Common myeloid progenitor, CD34-positive (primary cell): ENCODE results near the gene ATP1B1. TPM values are rescaled to one million over a fixed set of nuclear protein-coding genes. Genes with fewer than 3 reads are reported as not detected.

Experiments used
- CTCF ChIA-PET: fragments of 350-600 bp; sonication (Branson Sonifier 250); formaldehyde crosslinking; loops from one replicate; lab custom pipeline; 2021; ENCODE audit warnings: antibody characterized with exemption; lab: Charles Lee
- POLR2A ChIA-PET: fragments of 350-600 bp; sonication (Branson Sonifier 250); formaldehyde crosslinking; loops from one replicate; lab custom pipeline; 2021; ENCODE audit warnings: antibody characterized with exemption; lab: Charles Lee
- DNase-seq, 3 donors: peaks; one replicate each; pipeline versions ENCODE4 v3.0.0 to v3.0.0-alpha.2; 2013
- H3K27ac ChIP-seq, 2 experiments: 1 replicate in 1 of 2; 2 replicates in 1 of 2; pipeline ENCODE4 v1.7.0; 2013; ENCODE audit warnings: inconsistent platforms in 2 of 2, low read length in 2 of 2, mild to moderate bottlenecking in 2 of 2, low read depth in 1 of 2, moderate library complexity in 1 of 2; ENCODE audit not compliant: severe bottlenecking in 2 of 2, insufficient read depth in 1 of 2, poor library complexity in 1 of 2
- H3K27me3 ChIP-seq, 5 experiments: replicated peaks in 2 of 5; 1 replicate in 3 of 5; 2 replicates in 2 of 5; pipeline versions ENCODE4 v1.6.1 to v1.7.0; 2013; ENCODE audit warnings: low read length in 4 of 5, mild to moderate bottlenecking in 2 of 5, moderate library complexity in 2 of 5, inconsistent platforms in 1 of 5; ENCODE audit not compliant: insufficient read depth in 5 of 5, control insufficient read depth in 4 of 5
- H3K36me3 ChIP-seq, 4 experiments: 1 replicate in 2 of 4; 2 replicates in 2 of 4; pipeline versions ENCODE4 v1.6.1 to v1.7.0; 2013; ENCODE audit warnings: low read length in 3 of 4, control low read depth in 1 of 4, mild to moderate bottlenecking in 1 of 4; ENCODE audit not compliant: control insufficient read depth in 4 of 4, insufficient read depth in 4 of 4
- H3K4me1 ChIP-seq, 4 experiments: 1 replicate in 3 of 4; 2 replicates in 1 of 4; pipeline versions ENCODE4 v1.6.1 to v1.7.1; 2013; ENCODE audit warnings: low read length in 3 of 4, mild to moderate bottlenecking in 3 of 4, control low read depth in 1 of 4, inconsistent platforms in 1 of 4, moderate library complexity in 1 of 4; ENCODE audit not compliant: control insufficient read depth in 4 of 4, insufficient read depth in 4 of 4; ENCODE audit errors: control extremely low read depth in 1 of 4
- H3K4me3 ChIP-seq, 7 experiments: 1 replicate in 4 of 7; 2 replicates in 3 of 7; pipeline versions ENCODE4 v1.5.1 to v1.7.0; 2013; ENCODE audit warnings: mild to moderate bottlenecking in 7 of 7, low read length in 6 of 7, moderate library complexity in 6 of 7, inconsistent platforms in 2 of 7, low read depth in 2 of 7, control low read depth in 1 of 7; ENCODE audit not compliant: insufficient read depth in 4 of 7, control insufficient read depth in 1 of 7; ENCODE audit errors: extremely low read depth in 1 of 7
- H3K9me3 ChIP-seq, 5 experiments: 1 replicate in 4 of 5; 2 replicates in 1 of 5; pipeline versions ENCODE4 v1.6.1 to v1.7.1; 2013; ENCODE audit warnings: low read length in 4 of 5, mild to moderate bottlenecking in 2 of 5, inconsistent platforms in 1 of 5, low read depth in 1 of 5, moderate library complexity in 1 of 5; ENCODE audit not compliant: control insufficient read depth in 4 of 5, insufficient read depth in 2 of 5; ENCODE audit errors: control extremely low read depth in 1 of 5
- WGBS: methylation state at CpG from one replicate; pipeline ENCODE4 v1.1.5; 2013; ENCODE audit not compliant: insufficient coverage; 5-methylcytosine and 5-hydroxymethylcytosine counted together
- polyA plus RNA-seq: library from polyadenylated mRNA; unstranded; fragments of 120-200 nt; gene quantifications from one replicate; pipeline ENCODE4 v1.2.1, GENCODE V29; 2013

Gene ATP1B1
- polyA plus RNA-seq: 40.9 TPM

DNA sequence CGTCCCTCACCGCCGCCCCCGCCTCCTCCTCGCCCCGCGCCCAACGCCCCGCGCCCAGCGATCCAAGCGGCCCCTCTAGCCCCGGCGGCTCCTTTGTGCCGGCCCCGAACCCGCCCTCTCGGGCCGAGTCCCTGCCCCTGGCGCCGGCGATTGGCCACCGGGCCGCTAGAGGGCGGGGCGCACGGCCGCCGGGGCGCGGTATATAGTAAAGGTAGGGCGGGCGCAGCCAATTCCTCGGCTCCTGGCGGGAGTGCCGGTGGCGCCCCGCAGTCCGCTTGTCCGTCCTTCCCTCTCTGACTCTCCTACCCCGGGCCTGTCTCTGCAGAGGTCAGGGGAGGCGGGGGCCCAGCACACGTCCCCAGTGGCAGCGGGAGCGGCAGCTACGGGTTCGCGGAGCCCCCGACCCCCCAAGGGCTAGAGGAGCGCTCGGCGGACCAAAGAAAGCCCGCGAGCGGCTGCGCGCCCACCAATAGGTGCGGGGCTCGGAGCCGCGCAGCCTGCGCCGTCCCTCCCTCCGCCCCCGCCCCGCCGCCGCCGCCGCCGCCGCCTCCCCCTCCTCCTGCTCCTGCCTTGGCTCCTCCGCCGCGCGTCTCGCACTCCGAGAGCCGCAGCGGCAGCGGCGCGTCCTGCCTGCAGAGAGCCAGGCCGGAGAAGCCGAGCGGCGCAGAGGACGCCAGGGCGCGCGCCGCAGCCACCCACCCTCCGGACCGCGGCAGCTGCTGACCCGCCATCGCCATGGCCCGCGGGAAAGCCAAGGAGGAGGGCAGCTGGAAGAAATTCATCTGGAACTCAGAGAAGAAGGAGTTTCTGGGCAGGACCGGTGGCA is at the start of gene ATP1B1:
ATP1B1 (plus strand) TSS at position 596 of the 826 bp plus-strand sequence; CDS start at position 736, 140 bp downstream.
- CTCF ChIA-PET: no interaction called here

DNA sequence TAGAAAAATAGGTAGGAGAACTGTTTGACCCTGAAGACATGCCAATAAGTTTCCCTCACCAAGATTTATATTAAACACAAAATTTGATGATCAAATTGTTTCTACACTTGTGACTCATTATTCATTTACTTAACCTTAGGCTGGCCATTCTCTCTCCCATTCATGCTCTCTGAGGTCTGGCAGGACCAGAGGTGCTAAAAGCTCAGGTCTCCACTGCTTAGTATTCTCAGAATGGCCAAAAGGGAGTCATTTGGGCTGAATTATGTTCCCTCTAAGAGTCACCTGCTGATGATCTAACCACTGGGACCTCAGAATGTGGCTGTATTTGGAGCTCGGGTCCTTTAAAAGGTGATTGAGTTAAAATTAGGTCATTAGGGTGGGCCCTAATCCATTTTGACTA is 47.1 kb upstream of the ATP1B1 start:
- H3K9me3 ChIP-seq: peaks cover 0 to 4% (median 3%) of the 10 kb centered on the region in 5 experiments
- H3K27me3 ChIP-seq: no peaks in the 10 kb centered on the region
- no peak overlapping the region for H3K27ac ChIP-seq
- no peaks in the 10 kb centered on the region for H3K36me3 ChIP-seq
- no peak for DNase-seq
- CTCF ChIA-PET: no interaction called here
- peaks cover 8 to 23% (median 14%) of the 10 kb centered on the region in 4 experiments for H3K4me1 ChIP-seq
- POLR2A ChIA-PET: no interaction called here
- whole genome bisulfite sequencing: no CpG with 5 or more reads among the region's 1 CpG
- H3K4me3 ChIP-seq: no peak overlapping the region

More for the DNA sequence above, at the start of gene ATP1B1:
- Histone ChIP-seq H3K4me1 (peaks cover 26 to 52% (median 47%) of the 10 kb centered on the region in 4 experiments), H3K36me3 (no peaks in the 10 kb centered on the region), H3K9me3 (no peaks in the 10 kb centered on the region), H3K4me3 (peak within 1 kb of the TSS; percentile 73 to 95 (median 88)), H3K27ac (peak within 1 kb of the TSS; percentile 17 to 52), H3K27me3 (no peaks in the 10 kb centered on the region)
- DNase-seq: peak; percentile 82 to 91 (median 89)
- WGBS: under 1% methylated on average over 60 of the region's 100 CpGs
- POLR2A ChIA-PET: interaction anchor here (0.8 to 1.2 kb wide), 2 partner anchors 28 to 242 kb away, joined by 3 to 4 read pairs; no protein-coding TSS in a partner anchor

DNA sequence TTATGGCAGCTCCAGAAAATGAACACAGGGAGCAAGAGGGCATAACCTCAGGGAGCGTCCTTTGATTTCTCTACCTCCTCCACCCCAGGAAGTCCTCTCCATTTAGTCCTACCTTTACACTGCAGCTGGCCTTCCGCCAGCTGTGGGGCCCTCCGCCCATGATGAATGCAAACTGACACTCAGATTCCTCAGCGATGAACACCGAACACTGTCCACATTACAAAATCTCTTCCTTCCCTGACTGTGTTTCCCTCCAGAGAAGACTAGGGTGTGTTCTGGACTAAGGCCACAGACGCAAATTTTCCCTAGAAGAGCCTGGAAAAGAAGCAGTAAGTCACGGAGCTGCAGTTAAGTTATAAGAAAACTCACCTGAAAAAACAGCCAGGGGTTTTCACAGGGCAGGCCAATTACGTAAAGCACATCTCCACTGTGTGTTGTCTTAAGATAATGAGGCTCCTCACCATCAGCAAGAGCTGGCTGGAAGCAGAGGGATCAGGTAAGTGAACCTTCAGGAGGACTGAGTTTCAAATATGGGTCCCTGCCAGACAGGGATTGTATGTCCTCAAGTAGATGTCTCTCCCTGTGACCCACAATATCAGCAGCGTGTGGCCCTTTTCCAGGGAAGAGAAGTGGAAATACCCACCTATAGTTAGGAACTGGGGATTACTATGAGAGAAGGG is 46.3 kb upstream of the ATP1B1 start:
- H3K27ac ChIP-seq: no peak overlapping the region
- H3K4me3 ChIP-seq: no peak overlapping the region
- peaks cover 8 to 23% (median 14%) of the 10 kb centered on the region in 4 experiments for H3K4me1 ChIP-seq
- H3K36me3 ChIP-seq: no peaks in the 10 kb centered on the region
- WGBS: 96% methylated on average over 8 of the region's 9 CpGs
- ChIA-PET POLR2A (no interaction called here), CTCF (no interaction called here)
- H3K9me3 ChIP-seq: peaks cover 0 to 4% (median 3%) of the 10 kb centered on the region in 5 experiments
- DNase-seq: no peak
- H3K27me3 ChIP-seq: no peaks in the 10 kb centered on the region

DNA sequence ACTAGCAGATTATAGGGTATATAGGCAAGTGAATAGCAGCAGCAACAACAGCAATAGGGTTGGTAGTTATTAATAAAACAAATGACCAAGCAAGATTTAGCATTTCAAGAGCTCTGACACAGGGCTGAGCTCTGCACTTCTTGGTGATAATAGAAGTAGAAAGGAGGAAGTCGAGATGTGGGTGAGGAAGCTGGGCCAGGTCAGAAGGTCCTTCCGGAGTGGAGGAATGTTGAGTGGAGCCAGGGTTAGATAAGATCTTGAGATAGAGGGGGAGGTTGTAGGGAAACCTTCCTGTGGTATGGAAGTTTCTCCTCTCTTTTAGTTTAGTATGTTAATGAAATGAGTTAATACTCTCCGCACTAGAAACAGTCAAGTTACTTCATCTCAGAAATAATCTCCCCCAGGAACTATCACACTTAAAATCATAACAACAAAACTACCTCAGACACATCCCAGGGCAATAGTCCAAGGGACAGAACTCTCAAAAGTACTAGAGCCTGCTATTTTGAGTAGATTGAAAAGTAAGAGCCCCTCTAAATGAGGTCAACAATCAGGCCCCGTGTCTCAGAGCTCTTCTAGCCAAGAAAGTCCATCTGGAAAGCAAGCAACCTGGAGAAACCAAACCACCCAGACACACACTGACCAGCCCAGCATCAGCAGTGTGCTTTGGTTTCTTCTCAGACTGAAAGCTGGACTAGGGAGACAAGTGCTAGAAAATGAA is 45.4 kb upstream of the ATP1B1 start:
- WGBS: 0% methylated on average over 2 of the region's 4 CpGs
- H3K4me3 ChIP-seq: peak overlapping the region in 2 of 7 experiments; percentile 11 to 53
- peak; percentile 23 to 76 (median 64) for DNase-seq
- H3K36me3 ChIP-seq: no peaks in the 10 kb centered on the region
- ChIA-PET CTCF (interaction anchor here (1.2 kb wide), 1 partner anchor 8 kb away, joined by 3 read pairs; no protein-coding TSS in a partner anchor), POLR2A (no interaction called here)
- no peaks in the 10 kb centered on the region for H3K27me3 ChIP-seq
- no peak overlapping the region for H3K27ac ChIP-seq
- peaks cover 8 to 23% (median 14%) of the 10 kb centered on the region in 4 experiments for H3K4me1 ChIP-seq
- H3K9me3 ChIP-seq: peaks cover 0 to 4% (median 3%) of the 10 kb centered on the region in 5 experiments

DNA sequence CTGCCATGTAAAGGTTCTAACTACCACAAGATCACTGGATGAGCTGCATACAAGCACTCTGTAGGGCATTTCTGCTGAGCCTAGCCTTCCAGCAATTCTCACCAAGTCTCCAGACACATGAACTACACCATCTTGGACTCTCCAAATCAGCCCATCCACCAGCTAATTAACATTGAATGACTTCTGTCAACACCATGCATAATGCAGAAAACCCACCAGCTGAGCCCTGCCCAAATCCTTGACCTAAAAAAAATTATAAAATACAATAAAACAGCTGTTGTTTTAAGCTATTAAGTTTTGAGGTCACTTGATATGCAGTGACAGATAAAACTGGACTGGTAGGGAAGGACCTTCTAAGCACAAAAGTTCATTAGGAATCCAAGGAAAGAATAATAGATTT is 44.3 kb upstream of the ATP1B1 start:
- H3K36me3 ChIP-seq: no peaks in the 10 kb centered on the region
- ChIA-PET CTCF (no interaction called here), POLR2A (no interaction called here)
- H3K27me3 ChIP-seq: no peaks in the 10 kb centered on the region
- H3K4me3 ChIP-seq: no peak overlapping the region
- peaks cover 2 to 12% (median 3%) of the 10 kb centered on the region in 5 experiments for H3K9me3 ChIP-seq
- peaks cover 8 to 23% (median 14%) of the 10 kb centered on the region in 4 experiments for H3K4me1 ChIP-seq
- DNase-seq: no peak
- no peak overlapping the region for H3K27ac ChIP-seq

GRCh38 chr1:169064103-169064502 is 42.4 kb upstream of the ATP1B1 start:
- Histone ChIP-seq H3K36me3 (no peaks in the 10 kb centered on the region), H3K4me3 (no peak overlapping the region), H3K9me3 (peaks cover 0 to 16% (median 3%) of the 10 kb centered on the region in 5 experiments), H3K27ac (no peak overlapping the region), H3K4me1 (peaks cover 8 to 23% (median 14%) of the 10 kb centered on the region in 4 experiments), H3K27me3 (no peaks in the 10 kb centered on the region)
- CTCF ChIA-PET: no interaction called here
- WGBS: 94% methylated on average over 7 of the region's 7 CpGs
- no peak for DNase-seq
- POLR2A ChIA-PET: no interaction called here
